ENCODE measurements around the gene ANO1. TPM values are rescaled to one million over a fixed set of nuclear protein-coding genes. Genes with fewer than 3 reads are reported as not detected.

Gene ANO1
- total RNA-seq, 1 donor from 2014 or later, result 0.14 TPM

- H3K36me3 Mint-ChIP-seq (ENCODE audit: low read depth, unreplicated experiment), result no peaks in the 10 kb centered on the region
- H3K27me3 ChIP-seq (ENCODE audit: insufficient read depth, low read length), result no peaks in the 10 kb centered on the region
- peaks cover 42% of the 10 kb centered on the region for H3K27me3 Mint-ChIP-seq (ENCODE audit: low read depth, unreplicated experiment)
- no peak overlapping the region for H3K4me3 Mint-ChIP-seq (ENCODE audit: unreplicated experiment)
- no peaks in the 10 kb centered on the region for H4K20me1 ChIP-seq (ENCODE audit: insufficient read depth, low read length)
- H3K4me2 ChIP-seq (ENCODE audit: low read length), result no peak overlapping the region
- no peaks in the 10 kb centered on the region for H3K9me3 Mint-ChIP-seq (ENCODE audit: unreplicated experiment)
- H3K79me2 ChIP-seq (ENCODE audit: insufficient read depth, low read length), result no peaks in the 10 kb centered on the region
- DNase-seq (ENCODE audit: low read depth), result peak; percentile 53
- FAIRE-seq, result no peak
- H3K27ac ChIP-seq (ENCODE audit: low read depth, low read length), result no peak overlapping the region
- no peak overlapping the region for H2AFZ ChIP-seq (ENCODE audit: low read depth, low read length)
- no peak for TF ChIP-seq EZH2 (IDR thresholded peaks at IDR 0.05; ENCODE audit: insufficient read depth, low read length)
- no peak for TF ChIP-seq CTCF (IDR thresholded peaks at IDR 0.05; ENCODE audit: insufficient read depth, low read depth, low read length)
- no peak overlapping the region for H3K9ac ChIP-seq (ENCODE audit: low read length)
- H3K4me3 ChIP-seq (ENCODE audit: insufficient read depth, low read depth, low read length), result no peak overlapping the region
- H3K27ac Mint-ChIP-seq (ENCODE audit: unreplicated experiment), result no peak overlapping the region
- peaks cover 12% of the 10 kb centered on the region for H3K4me1 ChIP-seq (ENCODE audit: insufficient read depth, low read length)
- H3K9me3 ChIP-seq (ENCODE audit: insufficient read depth, low read depth, low read length), result no peaks in the 10 kb centered on the region
- H3K36me3 ChIP-seq (ENCODE audit: insufficient read depth, low read length), result no peaks in the 10 kb centered on the region
- H3K4me1 Mint-ChIP-seq (ENCODE audit: low read depth, unreplicated experiment), result peaks cover 2% of the 10 kb centered on the region
Measured at GRCh38 chr11:70155386-70155785, 77.3 kb downstream of the ANO1 start.

- H3K4me3 ChIP-seq (ENCODE audit: insufficient read depth, low read depth, low read length), result no peak overlapping the region
- H3K27ac ChIP-seq (ENCODE audit: low read depth, low read length), result no peak overlapping the region
- no peaks in the 10 kb centered on the region for H3K36me3 Mint-ChIP-seq (ENCODE audit: low read depth, unreplicated experiment)
- no peaks in the 10 kb centered on the region for H3K4me1 Mint-ChIP-seq (ENCODE audit: low read depth, unreplicated experiment)
- no peaks in the 10 kb centered on the region for H3K27me3 ChIP-seq (ENCODE audit: insufficient read depth, low read length)
- H3K4me1 ChIP-seq (ENCODE audit: insufficient read depth, low read length), result peaks cover 13% of the 10 kb centered on the region
- H3K9ac ChIP-seq (ENCODE audit: low read length), result no peak overlapping the region
- H3K27ac Mint-ChIP-seq (ENCODE audit: unreplicated experiment), result no peak overlapping the region
- no peaks in the 10 kb centered on the region for H3K36me3 ChIP-seq (ENCODE audit: insufficient read depth, low read length)
- TF ChIP-seq EZH2 (IDR thresholded peaks at IDR 0.05; ENCODE audit: insufficient read depth, low read length), result no peak
- no peak for TF ChIP-seq CTCF (IDR thresholded peaks at IDR 0.05; ENCODE audit: insufficient read depth, low read depth, low read length)
- no peaks in the 10 kb centered on the region for H4K20me1 ChIP-seq (ENCODE audit: insufficient read depth, low read length)
- H3K4me3 Mint-ChIP-seq (ENCODE audit: unreplicated experiment), result no peak overlapping the region
- H3K79me2 ChIP-seq (ENCODE audit: insufficient read depth, low read length), result no peaks in the 10 kb centered on the region
- no peak for FAIRE-seq
- H3K9me3 Mint-ChIP-seq (ENCODE audit: unreplicated experiment), result no peaks in the 10 kb centered on the region
- no peak overlapping the region for H2AFZ ChIP-seq (ENCODE audit: low read depth, low read length)
- H3K9me3 ChIP-seq (ENCODE audit: insufficient read depth, low read depth, low read length), result no peaks in the 10 kb centered on the region
- no peak overlapping the region for H3K4me2 ChIP-seq (ENCODE audit: low read length)
- no peak for DNase-seq (ENCODE audit: low read depth)
- peaks cover 43% of the 10 kb centered on the region for H3K27me3 Mint-ChIP-seq (ENCODE audit: low read depth, unreplicated experiment)
Measured at GRCh38 chr11:70156291-70157037, 78.3 kb downstream of the ANO1 start.

- Histone ChIP-seq H3K79me2 (ENCODE audit: insufficient read depth, low read length) (no peaks in the 10 kb centered on the region), H3K9ac (ENCODE audit: low read length) (no peak overlapping the region), H3K4me3 (ENCODE audit: insufficient read depth, low read depth, low read length) (no peak overlapping the region), H3K27ac (ENCODE audit: low read depth, low read length) (no peak overlapping the region), H3K4me1 (ENCODE audit: insufficient read depth, low read length) (peaks cover 13% of the 10 kb centered on the region), H3K36me3 (ENCODE audit: insufficient read depth, low read length) (no peaks in the 10 kb centered on the region), H2AFZ (ENCODE audit: low read depth, low read length) (no peak overlapping the region), H3K27me3 (ENCODE audit: insufficient read depth, low read length) (no peaks in the 10 kb centered on the region), H3K4me2 (ENCODE audit: low read length) (no peak overlapping the region), H4K20me1 (ENCODE audit: insufficient read depth, low read length) (no peaks in the 10 kb centered on the region), H3K9me3 (ENCODE audit: insufficient read depth, low read depth, low read length) (no peaks in the 10 kb centered on the region)
- H3K4me1 Mint-ChIP-seq (ENCODE audit: low read depth, unreplicated experiment), result no peaks in the 10 kb centered on the region
- peaks cover 43% of the 10 kb centered on the region for H3K27me3 Mint-ChIP-seq (ENCODE audit: low read depth, unreplicated experiment)
- DNase-seq (ENCODE audit: low read depth) (no peak), FAIRE-seq (no peak)
- no peaks in the 10 kb centered on the region for H3K9me3 Mint-ChIP-seq (ENCODE audit: unreplicated experiment)
- peak; percentile 37 for TF ChIP-seq CTCF (IDR thresholded peaks at IDR 0.05; ENCODE audit: insufficient read depth, low read depth, low read length)
- TF ChIP-seq EZH2 (IDR thresholded peaks at IDR 0.05; ENCODE audit: insufficient read depth, low read length), result no peak
- no peak overlapping the region for H3K4me3 Mint-ChIP-seq (ENCODE audit: unreplicated experiment)
- H3K27ac Mint-ChIP-seq (ENCODE audit: unreplicated experiment), result no peak overlapping the region
- H3K36me3 Mint-ChIP-seq (ENCODE audit: low read depth, unreplicated experiment), result no peaks in the 10 kb centered on the region
Measured at GRCh38 chr11:70158201-70158600, 80.1 kb downstream of the ANO1 start.
